ENCODE data around the gene GALNT15. TPM values are rescaled to one million over a fixed set of nuclear protein-coding genes. Genes with fewer than 3 reads are reported as not detected.

The GALNT15 gene
- total and polyA plus RNA-seq, 2 of the 4 experiments (the other 2 are of a cell fraction): 12.8 to 19.7 TPM

GRCh38 chr3:16252243-16252978 is 77.9 kb downstream of the GALNT15 start:
- no peak overlapping the region for H4K91ac ChIP-seq (ENCODE audit: insufficient read depth, low read depth, low read length)
- no peak overlapping the region for H2BK5ac ChIP-seq (ENCODE audit: low read depth, low read length, poor library complexity, severe bottlenecking)
- dilution Hi-C loops (cut with HindIII; ENCODE audit: low sequenced_read_pairs, unreplicated experiment) (no loop called here), intact Hi-C loops (cut with micrococcal nuclease) (no loop called here), in situ Hi-C loops (cut with MboI; ENCODE audit: low sequenced_read_pairs) (loop anchor here (5.0 kb wide), 1 partner anchor 430 kb away; no protein-coding TSS in a partner anchor)
- H4K8ac ChIP-seq (ENCODE audit: low read depth in 2 of 2, low read length in 2 of 2): no peak overlapping the region
- no peak overlapping the region for H2BK20ac ChIP-seq (ENCODE audit: low read depth, low read length)
- H3K27me3 ChIP-seq (ENCODE audit: control insufficient read depth, insufficient read depth, low read length): no peaks in the 10 kb centered on the region
- POLR2A ChIA-PET (ENCODE audit: unreplicated experiment): no interaction called here
- no peaks in the 10 kb centered on the region; the same call in 1 of the 2 replicates for H3K36me3 ChIP-seq (ENCODE audit: control insufficient read depth, insufficient read depth, low read length)
- CTCF ChIA-PET: no interaction called here
- no peak overlapping the region for H2BK120ac ChIP-seq (ENCODE audit: low read depth, low read length)
- H3K9me1 ChIP-seq (ENCODE audit: insufficient read depth, low read length): no peaks in the 10 kb centered on the region
- no peak overlapping the region for H3K14ac ChIP-seq (replicated peaks; ENCODE audit: low read depth, low read length)
- H3K23ac ChIP-seq (ENCODE audit: low read depth, low read length): no peak overlapping the region
- H2BK15ac ChIP-seq (ENCODE audit: low read depth, low read length): no peak overlapping the region
- no peak overlapping the region for H3K56ac ChIP-seq (ENCODE audit: extremely low read depth, insufficient read depth, low read length)
- ATAC-seq (ENCODE audit: low read depth) (peak; percentile 10; the same call in 1 of the 2 replicates), DNase-seq (no peak)
- no peak overlapping the region for H3K4me3 ChIP-seq (ENCODE audit: insufficient read depth, low read depth, low read length)
- H4K5ac ChIP-seq (ENCODE audit: low read depth, low read length): no peak overlapping the region
- BruUV-seq (replicated peaks): no TSS peak
- H3K4me2 ChIP-seq (ENCODE audit: low read depth, low read length): no peak overlapping the region
- H2AK9ac ChIP-seq (replicated peaks; ENCODE audit: low read depth, low read length, poor library complexity): no peak overlapping the region
- H3K9me3 ChIP-seq (ENCODE audit: control insufficient read depth, insufficient read depth, low read length): no peaks in the 10 kb centered on the region
- no peak overlapping the region for H2AFZ ChIP-seq (replicated peaks; ENCODE audit: low read length, poor library complexity)
- peaks cover 3 to 4% of the 10 kb centered on the region in 2 experiments; a peak in 2 of 4 replicates for H3K79me1 ChIP-seq (ENCODE audit: low read depth in 1 of 2, low read length in 2 of 2)
- no peak overlapping the region for H3K9ac ChIP-seq (ENCODE audit: low read depth, low read length)
- no peaks in the 10 kb centered on the region; the same call in 1 of the 2 replicates for H3K4me1 ChIP-seq (ENCODE audit: control insufficient read depth, insufficient read depth, low read length)
- H3K4ac ChIP-seq (ENCODE audit: low read depth, low read length): no peak overlapping the region
- WGBS, 2 experiments (ENCODE audit: extremely low coverage in 2 of 2, insufficient read length in 1 of 2): 31% methylated on average over 2 of the region's 7 CpGs; no CpG with 5 or more reads in 1 of the 2 experiments
- no peak overlapping the region for H2AK5ac ChIP-seq (ENCODE audit: low read depth, low read length)
- no peaks in the 10 kb centered on the region for H4K20me1 ChIP-seq (ENCODE audit: insufficient read depth, low read length)
- H3K27ac ChIP-seq (ENCODE audit: insufficient read depth, low read length): no peak overlapping the region
- H3K18ac ChIP-seq (ENCODE audit: low read depth, low read length): no peak overlapping the region
- TF ChIP-seq CHD1 (IDR thresholded peaks at IDR 0.05; ENCODE audit: low read depth, low read length): no peak
- no peak for TF ChIP-seq USF2 (IDR thresholded peaks at IDR 0.05; ENCODE audit: low read depth, low read length)
- no peak for TF ChIP-seq BHLHE40 (IDR thresholded peaks at IDR 0.05; ENCODE audit: low read depth, low read length)
- no peak for TF ChIP-seq NFE2L2 (IDR thresholded peaks at IDR 0.05; ENCODE audit: low read depth, low read length)
- TF ChIP-seq POLR2A (IDR thresholded peaks at IDR 0.05; ENCODE audit: low read depth, low read length): no peak
- TF ChIP-seq RAD21 (IDR thresholded peaks at IDR 0.05; ENCODE audit: low read length): no peak
- TF ChIP-seq CTCF (conservative IDR thresholded peaks at IDR 0.05; ENCODE audit: low read depth, low read length): no peak
- TF ChIP-seq MAZ (IDR thresholded peaks at IDR 0.05; ENCODE audit: borderline replicate concordance, low read depth, low read length): no peak
- no peak for TF ChIP-seq FOS (IDR thresholded peaks at IDR 0.05; ENCODE audit: low read depth, low read length)
- TF ChIP-seq MXI1 (IDR thresholded peaks at IDR 0.05; ENCODE audit: borderline replicate concordance, low read depth, low read length): no peak
- TF ChIP-seq RCOR1 (IDR thresholded peaks at IDR 0.05; ENCODE audit: insufficient replicate concordance, low read length): no peak
- TF ChIP-seq MAFK (IDR thresholded peaks at IDR 0.05; ENCODE audit: low read depth, low read length): no peak
- no peak for TF ChIP-seq CEBPB (IDR thresholded peaks at IDR 0.05; ENCODE audit: low read depth, low read length)
- no peak for TF ChIP-seq ELK1 (IDR thresholded peaks at IDR 0.05; ENCODE audit: borderline replicate concordance, low read depth, low read length)
- no peak for TF ChIP-seq RFX5 (IDR thresholded peaks at IDR 0.05; ENCODE audit: low read depth, low read length)
